GM13977 (cell line): ENCODE results near the gene ASB16.
A peak's percentile ranks its signal among the peaks of the same experiment; 100 is the strongest.

Source experiments
- DNase-seq: peaks from one replicate; pipeline ENCODE4 v3.0.0; 2012; ENCODE audit warnings: low spot score
- in situ Hi-C: fragments of 300-500 bp; cut with MboI; formaldehyde crosslinking; loops from one replicate; pipeline ENCODE4 v1.12.0; 2022; ENCODE audit warnings: low sequenced_read_pairs, low pct_unique_long_range_greater_than_20kb, mixed read lengths, inconsistent platforms; ENCODE audit not compliant: unreplicated experiment
- TF ChIP-seq, protein P1 (sequence below): IDR thresholded peaks from 2 replicates; pipeline ENCODE4 v1.5.1; 2012; ENCODE audit warnings: mild to moderate bottlenecking, control low read depth; ENCODE audit not compliant: insufficient read depth; ENCODE audit errors: extremely low read depth, missing control alignments

The ASB16 gene, protein sequence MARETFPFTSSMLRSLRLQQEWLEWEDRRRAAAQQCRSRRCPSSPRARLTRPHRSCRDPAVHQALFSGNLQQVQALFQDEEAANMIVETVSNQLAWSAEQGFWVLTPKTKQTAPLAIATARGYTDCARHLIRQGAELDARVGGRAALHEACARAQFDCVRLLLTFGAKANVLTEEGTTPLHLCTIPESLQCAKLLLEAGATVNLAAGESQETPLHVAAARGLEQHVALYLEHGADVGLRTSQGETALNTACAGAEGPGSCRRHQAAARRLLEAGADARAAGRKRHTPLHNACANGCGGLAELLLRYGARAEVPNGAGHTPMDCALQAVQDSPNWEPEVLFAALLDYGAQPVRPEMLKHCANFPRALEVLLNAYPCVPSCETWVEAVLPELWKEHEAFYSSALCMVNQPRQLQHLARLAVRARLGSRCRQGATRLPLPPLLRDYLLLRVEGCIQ

GRCh38 chr17:44170499-44171201 lies at the start of gene ASB16:
Gene ASB16 (plus strand): TSS chr17:44170704. CDS start chr17:44170790, 86 bp downstream.
- in situ Hi-C loops = no loop called here
- no peak for DNase-seq
- TF ChIP-seq, protein P1, sequence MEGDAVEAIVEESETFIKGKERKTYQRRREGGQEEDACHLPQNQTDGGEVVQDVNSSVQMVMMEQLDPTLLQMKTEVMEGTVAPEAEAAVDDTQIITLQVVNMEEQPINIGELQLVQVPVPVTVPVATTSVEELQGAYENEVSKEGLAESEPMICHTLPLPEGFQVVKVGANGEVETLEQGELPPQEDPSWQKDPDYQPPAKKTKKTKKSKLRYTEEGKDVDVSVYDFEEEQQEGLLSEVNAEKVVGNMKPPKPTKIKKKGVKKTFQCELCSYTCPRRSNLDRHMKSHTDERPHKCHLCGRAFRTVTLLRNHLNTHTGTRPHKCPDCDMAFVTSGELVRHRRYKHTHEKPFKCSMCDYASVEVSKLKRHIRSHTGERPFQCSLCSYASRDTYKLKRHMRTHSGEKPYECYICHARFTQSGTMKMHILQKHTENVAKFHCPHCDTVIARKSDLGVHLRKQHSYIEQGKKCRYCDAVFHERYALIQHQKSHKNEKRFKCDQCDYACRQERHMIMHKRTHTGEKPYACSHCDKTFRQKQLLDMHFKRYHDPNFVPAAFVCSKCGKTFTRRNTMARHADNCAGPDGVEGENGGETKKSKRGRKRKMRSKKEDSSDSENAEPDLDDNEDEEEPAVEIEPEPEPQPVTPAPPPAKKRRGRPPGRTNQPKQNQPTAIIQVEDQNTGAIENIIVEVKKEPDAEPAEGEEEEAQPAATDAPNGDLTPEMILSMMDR = no peak

- TF ChIP-seq, protein P1 = no peak
- DNase-seq = no peak
- in situ Hi-C loops = no loop called here
These were observed 49.5 kb upstream of the ASB16 start for GRCh38 chr17:44120851-44121605.

DNA sequence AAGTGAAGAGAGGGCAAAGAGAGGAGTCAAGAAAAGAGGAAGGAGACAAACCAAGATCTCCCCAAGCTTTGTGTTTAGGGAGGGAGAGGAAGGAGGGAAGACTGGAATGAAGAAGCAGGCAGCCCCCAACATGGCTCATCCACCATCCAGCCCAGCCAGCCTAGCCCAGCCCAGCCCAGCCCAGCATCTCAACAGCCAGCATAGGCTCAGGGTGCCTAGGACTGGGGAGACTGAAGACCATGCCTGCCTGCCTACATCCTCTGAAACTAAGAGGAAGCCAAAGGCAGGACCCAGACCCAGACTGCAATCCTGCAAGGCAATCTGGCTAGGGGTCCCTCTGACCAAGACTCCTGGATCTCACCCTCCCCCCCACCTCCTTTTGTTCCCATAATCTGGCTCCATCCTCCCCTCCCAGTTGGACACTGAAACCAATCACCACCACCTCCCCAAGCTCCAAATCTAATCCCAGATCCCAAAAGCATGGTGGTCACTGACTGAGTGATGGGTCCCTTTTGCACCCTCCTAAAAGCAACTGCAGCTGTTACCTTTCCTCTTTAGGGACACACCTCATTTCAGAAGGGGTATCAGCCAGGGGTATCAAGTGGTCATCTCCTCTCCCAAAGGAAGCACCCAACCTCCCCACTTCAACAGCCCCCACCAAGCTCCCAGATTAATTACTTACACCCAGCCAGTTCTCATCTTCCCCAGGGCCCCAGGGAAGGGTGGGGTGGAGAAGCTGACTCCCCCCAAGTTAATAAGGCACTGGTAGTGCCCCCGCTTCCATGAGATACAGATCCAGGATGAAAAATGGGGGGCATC lies 48.3 kb upstream of the ASB16 start:
- TF ChIP-seq, protein P1 = no peak
- DNase-seq = no peak
- in situ Hi-C loops = no loop called here

GRCh38 chr17:44122816-44123355 lies 47.6 kb upstream of the ASB16 start:
- DNase-seq = no peak
- TF ChIP-seq, protein P1 = no peak
- in situ Hi-C loops = no loop called here

DNA sequence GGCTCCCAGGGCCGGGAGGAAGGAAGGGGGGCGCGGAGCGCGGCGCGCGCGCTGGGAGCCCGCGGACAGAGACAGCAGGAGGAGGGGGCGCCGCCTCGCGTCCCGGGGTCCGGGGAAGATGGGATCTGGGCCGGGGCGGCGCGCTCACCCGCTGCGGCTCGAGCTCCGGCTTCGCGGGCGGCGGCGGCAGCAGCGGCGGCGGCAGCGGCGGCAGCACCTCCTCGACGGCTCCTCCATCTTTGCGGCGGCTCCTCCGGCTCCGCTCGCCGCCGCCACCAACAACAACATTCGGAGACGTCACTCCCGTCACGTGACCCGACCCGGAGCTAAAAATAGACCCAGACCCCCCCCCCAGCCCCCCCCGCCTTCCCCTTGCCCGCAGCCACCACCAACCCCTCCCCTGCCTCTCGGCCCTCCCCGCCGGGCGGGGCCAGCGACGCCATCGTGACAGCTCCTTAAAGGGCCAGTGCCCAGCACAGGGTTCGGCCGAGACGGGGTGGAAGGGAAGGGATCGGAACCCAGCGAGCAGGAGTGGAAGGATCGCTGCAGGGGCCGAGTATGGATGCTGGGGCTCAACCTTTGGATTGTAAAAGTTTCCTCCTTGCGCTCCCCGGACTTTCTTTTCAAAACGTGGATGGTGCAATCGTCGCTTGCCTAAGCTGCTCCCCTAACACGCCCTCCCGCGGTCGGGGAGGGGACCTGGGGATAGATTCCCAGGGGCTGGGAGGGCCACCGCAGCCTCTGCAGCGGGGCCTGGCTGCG lies 47.0 kb upstream of the ASB16 start, which contains the start of gene HDAC5:
Gene HDAC5 (minus strand): TSS at position 286 of the 762 bp plus-strand sequence. CDS start 6,126 bp downstream, outside the sequence.
- TF ChIP-seq, protein P1 = peak; percentile 65
- in situ Hi-C loops = no loop called here
- peak; percentile 97 for DNase-seq
